AG08396 (cell line): ENCODE data around the gene AGPAT2.
A peak's percentile ranks its signal among the peaks of the same experiment; 100 is the strongest.
"Not testable (repeated sequence)": the region's sequence is repeated elsewhere in the genome, so short reads cannot be mapped to it uniquely, and the experiment has no call there.

ENCODE experiments used
- DNase-seq: peaks from one replicate; pipeline ENCODE4 v3.0.0; 2012; ENCODE audit warnings: low spot score, mixed read lengths

Gene AGPAT2

DNA sequence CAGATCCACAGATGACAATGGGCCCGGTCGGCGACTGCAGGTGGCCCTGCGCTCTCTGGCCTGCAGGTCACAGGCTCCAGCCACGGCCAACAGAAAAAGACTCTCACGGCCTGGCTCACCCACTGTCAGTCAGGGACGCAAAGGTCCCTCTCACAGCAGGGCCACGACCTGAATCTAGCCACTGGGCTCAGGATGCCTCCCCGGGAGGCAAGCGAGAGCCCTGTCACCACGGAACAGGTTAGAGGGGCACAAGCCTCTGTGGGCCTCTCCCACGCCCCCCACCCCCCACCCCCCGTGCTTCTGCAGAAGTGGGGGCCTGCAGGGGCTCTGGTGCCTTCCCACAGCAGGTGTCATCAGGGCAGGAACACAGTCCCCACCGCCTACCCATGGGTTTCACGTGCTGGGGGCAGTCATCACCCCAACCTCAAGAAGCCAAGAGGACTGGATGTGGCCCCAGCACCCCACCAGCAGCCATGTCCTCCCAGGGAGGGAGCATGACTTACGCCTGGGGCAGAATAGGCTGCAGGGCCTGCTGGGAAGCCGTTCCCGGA, 41.8 kb downstream of the AGPAT2 start:
- DNase-seq, result no peak

DNA sequence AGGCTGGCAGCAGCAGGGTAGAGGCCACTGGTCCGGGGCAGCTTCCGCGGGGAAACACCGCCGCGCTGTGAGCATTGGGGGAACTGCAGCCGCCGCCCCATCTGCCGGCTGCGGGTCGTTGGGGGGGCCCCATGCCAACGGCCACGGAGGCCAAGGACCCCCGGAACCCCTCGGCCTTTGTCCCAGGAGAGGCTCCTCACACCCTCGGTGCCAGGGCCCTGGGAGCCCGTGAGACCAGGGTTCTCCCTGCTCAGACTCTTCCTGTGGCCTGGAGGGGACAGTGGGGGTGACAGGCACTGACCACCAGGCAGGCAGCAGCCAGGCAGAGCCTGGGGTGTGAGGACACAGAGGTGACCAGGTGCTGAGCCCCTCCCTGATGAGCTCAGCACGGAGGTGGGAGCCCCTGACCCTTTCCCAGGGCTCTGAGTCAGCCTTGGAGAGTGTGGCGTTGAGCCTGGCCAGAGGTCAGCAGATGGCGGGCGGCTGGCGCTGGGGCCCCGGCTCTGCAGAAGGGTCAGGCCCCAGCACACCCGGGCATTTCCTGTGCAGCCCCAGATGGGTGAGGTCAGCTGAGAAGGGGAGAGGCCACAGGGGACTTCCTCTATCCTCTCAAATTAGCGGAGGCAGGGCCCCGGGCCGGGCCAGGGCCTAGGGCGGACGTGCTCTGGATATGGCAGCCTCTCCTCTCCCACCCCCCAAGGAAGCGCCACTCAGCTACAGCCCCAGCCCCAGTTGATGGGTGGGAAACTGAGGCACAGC, 42.5 kb downstream of the AGPAT2 start:
- DNase-seq, result peak; percentile 97

DNA sequence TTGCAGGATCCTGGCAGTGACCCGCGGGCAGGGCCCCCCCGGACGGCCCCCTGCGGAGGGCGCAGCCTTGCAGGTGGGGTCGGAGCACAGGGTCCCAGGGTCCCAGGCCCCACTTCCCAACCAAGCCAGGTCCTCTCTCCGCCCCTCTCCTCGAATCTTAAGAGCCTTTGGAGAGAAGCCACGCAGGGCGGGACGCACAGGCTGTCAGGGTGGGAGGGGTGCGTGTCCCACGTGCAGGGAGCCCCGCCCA, 43.0 kb downstream of the AGPAT2 start:
- no peak for DNase-seq

DNA sequence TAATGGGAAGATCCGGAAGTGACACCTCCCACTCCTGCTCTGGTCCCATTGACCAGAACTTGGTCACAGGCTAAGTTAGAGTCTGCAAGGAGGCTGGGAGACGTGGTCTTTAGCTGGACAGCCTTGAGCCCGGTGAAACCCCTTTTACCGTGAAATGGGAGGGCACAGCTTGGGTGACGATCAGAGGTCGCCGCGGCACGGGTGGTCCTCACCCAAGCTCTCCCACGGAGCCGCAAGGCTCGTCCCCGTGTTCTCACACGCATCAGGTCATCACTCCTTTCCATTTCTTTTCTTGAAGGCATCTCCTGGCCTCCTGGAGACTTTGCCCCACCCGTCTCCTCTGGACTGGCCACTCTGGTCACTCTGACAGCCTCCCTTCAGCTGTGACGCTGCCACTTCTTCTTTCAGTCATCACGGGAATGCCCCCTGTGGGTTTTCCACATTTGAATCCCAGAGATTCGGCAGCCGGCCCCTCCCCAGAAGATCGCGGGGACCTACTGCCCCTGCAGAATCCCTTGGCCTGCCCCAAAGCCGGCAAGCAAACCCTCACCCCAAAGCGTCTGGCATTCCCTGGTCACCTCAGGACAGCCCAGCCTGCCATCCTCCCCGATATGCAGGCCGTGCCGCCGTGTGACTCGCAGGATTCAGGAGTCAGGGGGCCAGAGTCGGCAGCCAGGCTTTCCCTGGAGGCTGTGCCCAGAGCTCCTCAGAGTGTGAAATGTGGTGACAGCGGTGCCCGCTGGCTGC, 43.5 kb downstream of the AGPAT2 start:
- no peak for DNase-seq

DNA sequence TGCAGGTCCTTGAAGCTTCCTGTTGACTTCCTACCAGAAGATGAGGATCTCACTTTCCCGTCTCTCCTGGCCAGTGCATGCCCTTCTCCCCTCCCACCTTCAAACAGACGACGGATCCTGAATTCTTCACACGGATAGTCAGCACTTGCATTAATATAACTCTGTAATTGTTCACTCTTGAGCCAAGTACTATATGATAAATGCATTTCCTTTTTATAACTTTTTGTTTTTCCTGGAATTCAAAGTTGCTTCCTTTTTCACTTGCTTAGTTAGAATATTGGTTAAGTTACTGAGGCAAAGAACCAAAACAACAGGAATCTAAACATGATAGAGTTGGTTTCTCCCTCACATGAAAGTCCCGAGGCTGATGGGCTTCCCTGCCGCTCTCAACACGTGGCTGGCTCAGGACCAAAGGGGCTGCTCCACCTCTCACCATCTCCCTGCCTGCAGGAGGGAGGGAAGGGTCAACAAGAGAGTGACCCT, 44.8 kb downstream of the AGPAT2 start:
- no peak for DNase-seq

DNA sequence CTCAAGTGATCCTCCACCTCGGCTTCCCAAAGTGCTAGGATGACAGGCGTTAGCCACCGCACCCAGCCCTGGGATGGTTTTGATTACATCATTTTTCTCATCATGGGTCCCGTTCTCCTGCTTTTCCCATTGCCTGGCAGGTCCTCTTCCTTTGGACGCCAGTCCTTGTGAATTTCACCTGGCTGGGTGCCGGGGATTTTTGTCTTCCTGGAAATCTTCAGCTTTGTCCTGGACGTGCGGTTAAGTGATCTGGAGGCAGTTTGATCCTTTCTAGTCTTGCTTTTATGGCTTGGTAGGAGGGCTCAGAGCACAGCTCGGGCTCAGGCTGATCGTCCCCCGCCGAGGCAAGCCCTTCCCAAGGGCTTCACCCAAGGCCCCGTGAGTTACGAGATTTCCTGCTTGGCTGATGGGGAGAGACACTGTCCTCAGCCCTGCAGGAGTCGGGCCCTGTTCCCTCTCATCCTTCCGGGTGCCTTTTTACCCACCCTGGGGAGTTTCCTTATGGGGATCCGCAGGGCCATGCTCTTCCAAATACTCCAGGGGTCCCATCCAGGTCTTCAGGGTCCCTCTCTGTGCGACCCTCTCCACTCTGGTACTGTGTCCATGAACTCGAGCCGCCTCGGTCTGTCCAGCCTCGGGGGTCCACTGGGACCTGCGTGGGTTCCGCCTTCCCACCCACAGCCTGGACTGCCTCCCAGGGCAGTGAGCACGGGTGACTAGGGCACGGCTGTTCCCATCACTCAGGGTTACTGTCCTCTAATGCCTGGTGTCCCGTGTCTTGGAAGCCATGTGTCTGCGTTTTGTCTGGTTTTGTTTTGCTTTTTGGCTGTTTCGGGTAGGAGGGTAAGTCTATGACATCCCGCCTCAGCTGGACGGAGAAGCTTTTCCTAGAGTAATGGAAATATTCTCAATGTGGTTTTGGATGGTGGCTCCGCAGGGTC, 46.8 kb downstream of the AGPAT2 start:
- DNase-seq, result no peak

DNA sequence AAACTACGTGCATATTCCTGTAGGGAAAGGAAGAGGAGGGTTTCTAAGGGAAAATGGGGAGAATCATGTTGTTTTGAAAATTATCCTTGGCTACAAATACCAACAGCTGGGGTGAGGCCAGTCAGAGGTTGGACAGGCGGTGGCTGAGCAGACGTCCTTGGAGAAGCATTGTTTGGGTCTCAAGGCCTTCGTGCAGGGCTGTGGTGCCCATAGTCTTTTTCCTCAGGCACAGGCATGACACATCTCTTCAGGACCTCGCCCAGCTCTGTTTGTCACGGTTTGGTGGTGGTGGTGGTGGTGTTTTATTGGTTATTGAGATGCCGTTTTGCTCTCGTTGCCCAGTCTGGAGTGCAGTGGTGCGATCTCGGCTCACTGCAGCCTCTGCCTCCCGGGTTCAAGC, 52.4 kb downstream of the AGPAT2 start:
- DNase-seq, result no peak

DNA sequence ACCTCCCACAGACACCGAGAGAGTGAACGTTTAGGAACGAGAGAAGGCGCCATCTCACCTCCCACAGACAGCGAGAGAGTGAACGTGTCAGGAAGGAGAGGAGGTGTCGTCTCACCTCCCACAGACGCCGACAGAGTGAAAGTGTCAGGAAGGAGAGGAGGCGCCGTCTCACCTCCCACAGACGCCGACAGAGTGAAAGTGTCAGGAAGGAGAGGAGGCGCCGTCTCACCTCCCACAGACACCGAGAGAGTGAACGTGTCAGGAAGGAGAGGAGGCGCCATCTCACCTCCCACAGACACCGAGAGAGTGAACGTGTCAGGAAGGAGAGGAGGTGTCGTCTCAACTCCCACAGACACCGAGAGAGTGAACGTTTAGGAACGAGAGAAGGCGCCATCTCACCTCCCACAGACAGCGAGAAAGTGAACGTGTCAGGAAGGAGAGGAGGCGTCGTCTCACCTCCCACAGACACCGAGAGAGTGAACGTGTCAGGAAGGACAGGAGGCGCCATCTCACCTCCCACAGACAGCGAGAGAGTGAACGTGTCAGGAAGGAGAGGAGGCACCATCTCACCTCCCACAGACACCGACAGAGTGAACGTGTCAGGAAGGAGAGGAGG, 54.7 kb downstream of the AGPAT2 start:
- DNase-seq, result not testable (repeated sequence)

DNA sequence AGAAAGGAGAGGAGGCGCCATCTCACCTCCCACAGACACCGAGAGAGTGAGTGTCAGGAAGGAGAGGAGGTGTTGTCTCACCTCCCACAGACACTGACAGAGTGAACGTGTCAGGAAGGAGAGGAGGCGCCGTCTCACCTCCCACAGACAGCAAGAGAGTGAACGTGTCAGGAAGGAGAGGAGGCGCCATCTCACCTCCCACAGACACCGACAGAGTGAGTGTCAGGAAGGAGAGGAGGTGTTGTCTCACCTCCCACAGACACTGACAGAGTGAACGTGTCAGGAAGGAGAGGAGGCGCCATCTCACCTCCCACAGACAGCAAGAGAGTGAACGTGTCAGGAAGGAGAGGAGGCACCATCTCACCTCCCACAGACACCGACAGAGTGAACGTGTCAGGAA, 55.2 kb downstream of the AGPAT2 start:
- not testable (repeated sequence) for DNase-seq

DNA sequence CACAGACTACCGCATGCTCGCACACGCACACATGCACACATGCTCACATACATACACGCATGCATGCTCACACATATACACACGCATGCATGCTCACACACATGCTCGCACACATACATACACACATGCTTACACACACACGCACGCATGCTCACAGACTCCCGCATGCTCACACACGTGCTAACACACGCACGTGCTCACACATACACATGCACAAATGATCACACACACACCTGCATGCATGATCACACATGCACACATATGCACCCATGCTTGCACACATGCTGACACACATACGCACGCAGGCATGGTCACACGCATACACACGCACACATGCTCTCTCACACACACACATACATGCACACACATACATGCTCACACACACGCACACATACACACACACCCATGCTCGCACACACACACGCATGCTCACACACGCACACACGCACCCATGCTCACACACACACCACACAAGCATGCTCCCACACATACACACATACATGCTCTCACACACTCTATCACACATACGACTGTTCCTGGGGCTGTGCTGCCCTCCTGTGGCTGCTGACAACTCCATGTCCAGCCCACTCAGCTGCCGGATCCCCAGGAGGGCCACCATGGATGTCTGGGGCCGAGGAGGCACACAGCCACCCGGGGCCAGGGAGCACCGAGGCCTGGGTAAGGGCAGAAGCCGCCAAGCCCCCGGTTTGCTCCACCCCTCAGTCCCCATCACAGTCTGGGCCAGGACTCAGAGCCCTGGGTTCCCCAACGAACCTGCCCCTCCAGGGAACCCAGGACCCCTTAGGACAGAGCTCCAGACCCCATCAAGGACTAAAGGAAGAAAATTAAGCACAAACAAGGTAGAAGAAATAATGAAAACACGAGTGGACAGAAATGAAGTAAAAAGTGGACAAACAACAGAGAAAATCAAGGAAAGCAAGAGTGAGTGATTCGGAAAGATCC, 55.9 kb downstream of the AGPAT2 start:
- DNase-seq, result peak; percentile 86

DNA sequence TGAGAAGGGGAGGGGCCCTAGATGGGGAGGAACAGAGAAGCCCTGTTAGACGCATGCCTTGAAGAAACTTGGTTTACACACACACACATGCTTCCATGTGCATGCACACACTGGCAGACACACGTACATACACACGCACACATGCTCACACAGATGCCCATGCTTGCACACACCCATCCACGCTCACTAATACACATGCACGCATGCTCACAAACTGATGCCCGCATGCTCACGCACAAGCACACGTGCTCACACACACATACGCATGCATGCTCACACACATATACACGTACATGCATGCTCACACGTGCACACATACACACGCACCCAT, 56.6 kb downstream of the AGPAT2 start:
- DNase-seq, result no peak

DNA sequence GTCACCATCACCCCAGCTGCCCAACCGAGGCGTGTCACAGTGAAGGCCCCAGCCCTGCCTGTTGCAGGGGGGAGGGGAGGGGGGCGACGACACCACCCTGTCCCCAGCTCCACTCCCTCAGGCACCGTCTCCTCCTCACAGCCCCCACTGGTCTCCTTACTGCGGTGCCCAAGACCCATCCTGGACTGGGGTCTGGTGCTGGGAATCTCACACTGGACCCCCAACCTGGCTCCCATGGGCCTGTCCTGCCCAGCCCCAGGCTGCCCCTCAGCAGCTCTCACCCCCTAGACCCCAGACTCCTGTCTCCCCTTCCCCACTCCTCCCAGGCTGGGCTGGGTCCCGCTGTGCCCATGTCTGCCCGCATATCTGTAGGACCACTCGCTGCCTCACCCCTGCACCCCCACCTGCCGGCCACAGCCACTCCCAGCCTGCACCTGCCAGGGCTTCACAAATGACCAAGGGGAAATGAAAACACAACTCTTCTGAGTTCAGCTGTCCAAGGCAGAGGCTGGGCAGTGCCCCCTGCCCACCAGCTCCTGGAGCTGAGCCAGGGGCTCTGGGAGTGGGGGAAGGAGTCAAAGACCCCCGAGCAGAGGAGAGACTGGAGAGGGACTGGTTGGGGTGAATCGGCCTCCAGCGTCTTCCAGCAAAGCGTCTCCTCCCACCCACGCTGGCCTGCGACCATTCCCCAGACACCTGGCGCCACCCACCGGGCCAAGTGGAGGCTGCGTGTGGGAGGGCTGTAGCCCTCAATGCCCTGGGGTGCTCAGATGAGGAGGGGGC, 57.2 kb downstream of the AGPAT2 start:
- peak; percentile 73 for DNase-seq

DNA sequence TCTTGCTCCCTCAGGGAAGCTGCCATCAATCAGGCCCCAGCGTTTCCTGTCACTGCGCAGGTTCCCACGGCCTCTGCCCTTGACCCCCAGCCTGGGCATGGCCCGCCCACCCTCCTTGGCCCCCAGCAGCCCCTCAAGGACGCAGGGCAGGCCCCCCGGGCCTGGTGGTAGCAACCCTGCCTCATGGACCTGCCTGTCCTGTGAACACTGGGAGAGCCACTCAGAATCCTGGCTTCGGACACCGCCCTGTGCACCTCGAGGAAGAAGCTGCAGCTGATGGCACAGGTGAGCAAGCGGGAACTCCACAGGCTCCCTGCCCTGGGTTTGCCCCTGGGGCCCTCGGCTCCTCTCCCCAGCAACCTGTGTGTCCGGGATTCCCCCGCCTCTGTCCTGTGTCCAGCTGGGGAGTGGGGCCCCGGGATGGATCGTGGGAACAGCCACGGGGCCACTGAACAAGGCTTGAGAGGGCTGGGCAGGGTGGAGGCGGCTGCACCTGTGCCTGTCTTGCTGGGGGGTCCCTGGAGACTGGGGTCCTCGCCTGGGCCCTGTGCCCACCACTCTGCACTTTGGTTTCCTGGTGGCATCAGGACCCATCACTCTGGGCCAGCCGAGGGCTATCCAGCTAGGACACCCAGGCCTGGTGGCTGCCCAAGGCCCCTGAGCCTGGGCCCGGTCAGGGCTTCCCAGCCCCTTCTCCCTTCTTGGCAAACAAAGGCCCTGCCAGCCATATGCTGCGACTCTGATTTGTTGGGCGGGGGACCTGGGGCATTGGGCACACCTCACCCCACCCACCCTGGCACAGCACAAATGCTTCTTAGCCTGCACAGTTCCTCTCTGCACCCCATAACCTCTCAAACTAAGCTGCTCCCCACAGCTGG, 58.0 kb downstream of the AGPAT2 start:
- no peak for DNase-seq

DNA sequence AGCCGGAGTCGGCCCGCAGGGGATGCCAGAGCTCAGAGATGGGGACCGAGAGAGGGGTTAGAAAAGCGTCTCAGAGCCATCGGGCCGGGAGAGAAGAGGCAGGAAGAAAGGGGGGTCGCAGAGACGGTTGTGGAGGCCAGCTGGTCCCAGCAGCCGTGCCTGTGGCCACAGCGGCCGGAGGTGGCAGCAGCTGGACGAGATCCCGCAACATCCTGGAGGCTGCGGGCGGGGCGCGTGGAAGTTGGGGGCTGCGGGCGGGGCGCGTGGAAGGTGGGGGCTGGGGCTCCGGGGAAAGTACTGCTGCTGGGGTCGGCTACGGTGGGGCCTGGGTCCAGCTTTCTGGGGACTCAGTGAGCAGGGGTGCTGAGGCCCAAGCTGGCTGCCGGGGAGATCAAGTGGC, 59.0 kb downstream of the AGPAT2 start:
- DNase-seq, result no peak

DNA sequence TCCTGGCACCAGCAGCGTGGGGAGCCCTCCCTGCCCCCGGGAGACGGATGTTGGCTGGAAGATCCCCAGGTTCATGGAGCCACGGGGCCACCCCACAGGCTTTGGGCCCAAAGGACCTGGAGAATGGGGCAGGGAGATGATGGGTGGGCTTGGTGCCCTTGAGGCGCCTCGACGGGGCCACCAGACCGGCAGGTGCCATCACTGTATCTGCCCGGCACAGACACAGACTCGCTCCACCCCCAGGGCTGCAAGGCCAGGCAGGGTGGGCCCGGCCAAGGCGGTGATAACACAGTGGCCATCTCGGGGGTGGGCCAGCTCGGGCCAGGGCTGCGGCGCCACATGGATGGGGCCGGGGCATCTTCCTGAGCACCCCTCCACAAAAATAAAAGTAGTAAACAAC, 59.6 kb downstream of the AGPAT2 start:
- no peak for DNase-seq

DNA sequence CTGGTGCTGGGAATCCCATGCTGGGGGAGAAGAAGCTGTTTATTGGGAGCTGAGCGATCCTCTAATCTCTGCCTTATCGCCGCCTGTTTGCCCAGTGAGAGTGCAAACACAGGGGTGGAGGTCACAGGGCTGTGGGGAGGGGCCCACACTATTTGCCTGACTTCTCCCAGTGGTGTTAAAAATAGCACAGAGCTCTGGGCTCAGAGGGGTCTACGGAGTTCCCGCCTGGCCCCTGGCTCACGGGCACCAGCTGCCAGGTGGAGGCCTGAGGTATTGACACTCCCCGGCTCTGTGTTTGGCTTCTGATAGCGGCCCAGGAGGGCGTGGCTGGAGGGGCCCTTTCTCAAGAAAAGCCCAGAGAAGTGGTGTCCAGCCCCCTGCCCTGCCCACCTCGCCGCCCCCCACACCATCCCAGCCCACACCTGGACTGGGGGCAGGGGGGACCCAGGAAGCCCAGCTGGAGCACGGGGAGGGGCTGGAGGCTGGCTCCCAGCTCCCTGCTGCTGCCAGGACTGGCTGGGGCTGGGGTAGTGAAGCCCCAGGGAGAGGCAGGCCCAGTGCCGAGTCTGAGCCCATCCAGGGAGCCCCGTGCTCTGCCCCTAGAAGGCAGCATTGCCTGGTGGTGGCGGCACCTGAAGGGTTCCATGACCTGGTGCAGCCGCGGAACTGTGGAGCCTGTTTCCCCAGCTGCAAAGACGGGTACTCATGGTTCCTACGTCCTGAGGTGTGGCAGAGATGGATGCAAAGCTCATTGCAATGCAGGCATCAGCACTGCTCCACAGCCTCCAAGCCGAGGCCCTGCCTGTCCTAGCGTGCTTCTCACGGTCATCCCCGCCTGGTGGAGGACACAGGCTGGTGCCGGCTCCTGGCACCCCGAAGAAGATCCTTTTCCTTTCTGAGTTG, 60.3 kb downstream of the AGPAT2 start:
- DNase-seq, result no peak

DNA sequence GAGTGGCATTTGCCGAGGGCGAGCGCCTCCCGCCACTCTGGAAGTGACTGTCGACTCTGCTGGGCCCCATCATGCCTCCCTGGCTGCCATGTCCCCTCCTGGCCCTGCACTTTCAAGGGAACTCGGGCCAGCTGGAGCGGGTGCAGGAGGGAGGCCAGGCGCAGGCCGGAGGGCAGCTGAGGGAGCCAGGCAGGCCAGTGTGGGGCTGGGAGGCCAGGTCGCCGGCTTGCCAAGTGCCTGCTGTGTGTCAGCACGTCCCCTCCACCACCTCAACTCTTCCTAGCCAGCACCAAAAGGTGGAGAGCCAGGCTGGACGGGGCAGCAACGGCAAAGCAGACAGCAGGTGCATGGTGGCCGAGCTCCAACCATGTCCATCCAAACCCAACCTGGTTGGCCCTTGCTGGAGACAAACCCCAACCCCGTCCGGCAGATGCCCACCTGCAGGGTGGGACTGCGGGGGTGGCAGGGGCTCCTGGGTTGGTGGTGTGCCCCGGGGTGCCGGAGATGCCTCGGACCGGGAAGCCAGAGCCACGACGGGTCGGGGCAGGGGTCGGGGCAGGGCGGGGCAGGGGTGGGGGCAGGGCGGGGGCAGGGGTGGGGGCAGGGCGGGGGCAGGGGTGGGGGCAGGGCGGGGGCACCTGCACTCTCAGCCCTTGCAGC, 61.1 kb downstream of the AGPAT2 start:
- DNase-seq, result no peak
